Dermis microvascular lymphatic vessel endothelial cell (primary cell): Measurements from ENCODE around the gene SYDE2. TPM values are rescaled to one million over a fixed set of nuclear protein-coding genes. Genes with fewer than 3 reads are reported as not detected.
"Not testable (repeated sequence)": the region's sequence is repeated elsewhere in the genome, so short reads cannot be mapped to it uniquely, and the experiment has no call there.

Experiments used
- DNase-seq, 2 donors: peaks; one replicate each; pipeline versions ENCODE4 v3.0.0 to v3.0.0-alpha.2; 2010; ENCODE audit warnings: low read depth in 2 of 2
- total RNA-seq: library from RNA; depleted of rRNA; stranded (reverse); fragments of >200 nt; gene quantifications from 2 replicates; pipeline ENCODE4 v1.2.1, GENCODE V29; 2014

The SYDE2 gene
- total RNA-seq, 1 donor from 2014 or later, result 4.0 TPM

- no peak for DNase-seq
These were observed 19.2 kb upstream of the SYDE2 start for GRCh38 chr1:85219853-85220610.

- no peak for DNase-seq
These were observed 15.9 kb upstream of the SYDE2 start for GRCh38 chr1:85216697-85217096.

- no peak for DNase-seq
These were observed 13.8 kb upstream of the SYDE2 start for GRCh38 chr1:85214654-85215053.

- DNase-seq, result no peak
These were observed 7.7 kb upstream of the SYDE2 start for GRCh38 chr1:85208488-85208887.

GRCh38 chr1:85203573-85204171 lies 2.9 kb upstream of the SYDE2 start:
- peak; percentile 20 to 55 for DNase-seq

- no peak for DNase-seq
These were observed 2.0 kb upstream of the SYDE2 start for GRCh38 chr1:85202864-85203255.

GRCh38 chr1:85202092-85202863 lies 1.5 kb upstream of the SYDE2 start:
- DNase-seq, result no peak

- peak; percentile 7 to 53 for DNase-seq
These were observed 700 bp upstream of the SYDE2 start for GRCh38 chr1:85201340-85202091.

- no peak for DNase-seq
These were observed 951 bp downstream of the SYDE2 start for GRCh38 chr1:85199667-85200462.

GRCh38 chr1:85198864-85199263 lies 2.0 kb downstream of the SYDE2 start:
- peak in 1 of 2 donors; percentile 8 for DNase-seq

GRCh38 chr1:85196358-85196757 lies 4.5 kb downstream of the SYDE2 start:
- no peak for DNase-seq

- no peak for DNase-seq
These were observed 5.1 kb downstream of the SYDE2 start for GRCh38 chr1:85195703-85196102.

- not testable (repeated sequence) for DNase-seq
These were observed 8.7 kb downstream of the SYDE2 start for GRCh38 chr1:85192129-85192528.

- no peak for DNase-seq
These were observed 11.7 kb downstream of the SYDE2 start for GRCh38 chr1:85189120-85189519.

GRCh38 chr1:85188530-85188929 lies 12.3 kb downstream of the SYDE2 start:
- DNase-seq, result no peak

GRCh38 chr1:85187021-85187420 lies 13.8 kb downstream of the SYDE2 start:
- DNase-seq, result not testable (repeated sequence)

- no peak for DNase-seq
These were observed 16.6 kb downstream of the SYDE2 start for GRCh38 chr1:85184245-85184644.

GRCh38 chr1:85182700-85183099 lies 18.1 kb downstream of the SYDE2 start:
- DNase-seq, result no peak

- no peak for DNase-seq
These were observed 19.9 kb downstream of the SYDE2 start for GRCh38 chr1:85180869-85181268.

GRCh38 chr1:85179522-85179921 lies 21.3 kb downstream of the SYDE2 start:
- DNase-seq, result no peak

- DNase-seq, result no peak
These were observed 22.4 kb downstream of the SYDE2 start for GRCh38 chr1:85178396-85178795.
